SHP77 (cell line): ENCODE results near the gene THRB.
"Not testable (repeated sequence)": the region's sequence is repeated elsewhere in the genome, so short reads cannot be mapped to it uniquely, and the experiment has no call there.

Source experiments
- DNase-seq, 2 experiments: peaks; one replicate each; lab custom pipeline; 2025; lab: John Stamatoyannopoulos, UW

Gene THRB

DNA sequence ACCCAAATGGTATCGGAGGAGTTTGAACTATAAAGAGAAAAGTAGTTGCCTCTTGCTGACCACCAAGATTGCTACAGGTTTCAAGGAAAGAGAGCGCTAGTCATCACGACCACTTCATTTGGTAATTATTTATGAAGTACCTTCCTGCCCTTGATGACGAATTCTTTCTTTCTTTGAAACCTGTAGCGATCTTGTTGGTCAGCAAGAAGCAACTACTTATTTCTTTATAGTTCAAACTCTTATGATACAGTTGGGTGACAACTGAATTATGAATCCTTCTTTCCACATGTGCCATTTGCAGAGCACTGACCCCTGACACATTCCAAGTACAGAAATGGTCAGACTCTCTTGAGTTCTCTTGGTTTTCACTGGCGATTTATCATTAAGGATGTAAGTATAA lies 46.8 kb downstream of the THRB start:
- DNase-seq, result no peak

DNA sequence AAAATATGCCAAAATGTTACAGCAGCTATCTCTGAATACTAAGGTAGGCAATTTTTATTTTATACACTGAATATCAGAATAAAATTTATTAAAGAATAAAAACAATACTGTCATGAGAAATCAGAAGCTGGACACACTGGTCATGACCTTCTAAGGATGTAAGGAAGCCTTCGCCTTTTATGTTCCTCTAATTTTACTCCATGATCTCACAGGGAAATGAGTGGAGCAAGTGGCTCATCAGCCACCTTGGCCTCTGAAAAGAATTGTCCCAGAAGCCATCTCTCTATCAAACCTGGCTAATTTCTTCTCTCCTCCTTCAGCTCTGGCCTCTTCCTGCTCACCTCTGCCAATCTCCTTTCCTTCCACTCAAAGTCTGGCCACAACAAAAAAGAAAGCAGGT lies 48.6 kb downstream of the THRB start:
- DNase-seq, result no peak

GRCh38 chr3:24443476-24443875 lies 51.2 kb downstream of the THRB start:
- DNase-seq, result no peak

DNA sequence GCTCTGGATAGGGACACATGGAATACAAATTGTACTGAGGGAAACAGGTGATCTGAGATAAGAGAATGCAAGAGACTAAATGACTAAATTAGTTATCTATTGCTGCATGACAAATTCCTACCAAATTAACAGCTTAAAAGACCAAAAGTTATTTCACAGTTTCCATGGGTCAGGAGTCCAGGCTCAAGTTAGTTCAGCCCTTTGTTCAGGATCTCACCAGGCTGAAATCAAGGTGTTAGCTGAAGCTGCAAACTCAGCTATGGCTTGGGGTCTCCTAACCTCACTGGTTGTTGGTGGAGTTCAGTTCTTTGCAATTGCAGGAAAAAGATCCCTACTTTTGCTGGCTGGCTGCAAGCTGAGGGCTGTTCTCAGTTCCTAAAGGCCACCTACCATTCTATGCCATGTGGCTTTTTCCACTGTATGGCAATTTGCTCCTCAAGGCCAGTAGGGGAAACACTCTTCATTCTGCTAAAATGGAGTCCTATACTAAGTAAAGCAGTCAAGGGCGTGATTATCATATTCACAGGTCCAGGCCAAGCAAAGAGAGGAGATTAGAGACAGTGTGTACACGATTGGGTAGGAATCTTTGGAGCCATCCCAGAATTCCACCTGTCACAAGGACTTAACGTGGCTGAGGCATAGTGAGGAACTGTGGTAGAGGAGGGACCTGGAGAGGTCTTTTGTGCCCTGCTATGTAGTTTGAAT lies 53.7 kb downstream of the THRB start:
- no peak for DNase-seq

- DNase-seq, result no peak
Observed at GRCh38 chr3:24439021-24439420, 55.6 kb downstream of the THRB start.

DNA sequence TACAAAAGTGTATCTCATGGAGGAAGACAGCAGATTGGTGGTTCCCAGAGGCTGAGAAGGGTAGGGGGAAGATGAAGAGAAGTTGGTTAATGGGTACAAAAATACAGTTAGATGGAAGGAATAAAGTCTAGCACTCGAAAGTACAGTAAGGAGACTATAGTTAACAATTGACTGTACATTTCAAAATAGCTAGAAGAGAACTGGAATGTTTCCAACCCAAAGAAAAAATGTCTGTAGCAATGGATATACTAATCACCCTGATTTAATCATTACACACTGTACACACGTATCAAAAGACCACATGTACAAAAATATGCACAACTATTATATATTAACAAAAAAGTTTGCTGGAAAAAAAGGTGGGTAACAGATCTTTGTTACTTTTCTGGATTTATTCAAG lies 57.3 kb downstream of the THRB start:
- no peak for DNase-seq

DNA sequence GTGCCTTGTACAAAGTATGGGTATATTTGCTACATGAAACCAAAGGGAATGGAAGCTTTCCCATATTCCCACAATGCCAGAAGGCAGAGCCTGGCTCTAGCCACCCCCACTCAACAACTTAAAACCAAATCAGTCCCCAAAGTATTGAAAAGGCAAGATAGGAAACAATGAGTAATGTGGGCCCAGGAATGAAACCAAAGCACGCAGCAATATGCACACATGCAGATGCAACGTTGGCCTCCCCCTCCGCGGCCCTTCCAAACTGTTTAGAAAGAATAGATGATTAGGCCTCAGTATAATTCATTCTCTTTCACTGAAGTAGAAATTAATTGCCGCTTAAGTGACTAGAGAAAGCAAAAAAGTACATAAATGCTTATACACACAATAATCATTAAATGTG lies 59.1 kb downstream of the THRB start:
- DNase-seq, result no peak

- no peak for DNase-seq
Observed at GRCh38 chr3:24434651-24435050, 60.0 kb downstream of the THRB start.

DNA sequence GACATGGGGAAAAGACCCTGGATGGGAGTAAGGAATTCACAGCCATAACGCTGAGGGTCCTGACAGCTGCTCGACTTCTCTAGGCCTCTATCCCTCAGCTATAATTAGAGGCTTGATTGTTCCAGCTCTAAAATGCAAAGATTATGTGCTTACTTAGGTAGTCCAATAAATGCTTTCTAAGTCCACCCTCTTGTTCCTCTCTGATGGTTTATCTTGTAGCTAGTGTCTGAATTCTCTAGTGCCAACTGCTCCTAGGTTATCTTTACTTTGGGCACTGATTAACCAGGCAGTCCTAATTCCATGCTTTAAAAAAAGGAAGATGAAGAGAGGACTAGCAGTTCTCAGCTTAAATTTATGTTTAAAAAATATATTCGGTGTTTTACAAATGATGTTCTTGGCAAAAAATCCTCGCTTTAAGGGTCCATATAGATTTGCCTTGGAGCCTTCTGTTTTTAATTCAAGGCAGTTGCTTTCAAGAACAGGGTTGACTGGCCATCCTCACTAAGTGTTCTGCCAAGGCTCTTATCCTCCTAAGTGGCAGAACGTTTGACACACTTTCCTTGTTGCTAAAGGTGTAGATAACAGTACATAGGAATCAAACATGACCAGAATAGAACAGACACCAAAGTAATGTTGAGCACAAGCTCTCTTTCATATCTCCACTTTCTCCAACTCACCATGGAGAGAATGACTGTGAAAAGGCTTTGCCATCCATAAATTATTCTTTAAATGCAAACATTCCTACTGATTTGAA lies 60.6 kb downstream of the THRB start:
- no peak for DNase-seq

DNA sequence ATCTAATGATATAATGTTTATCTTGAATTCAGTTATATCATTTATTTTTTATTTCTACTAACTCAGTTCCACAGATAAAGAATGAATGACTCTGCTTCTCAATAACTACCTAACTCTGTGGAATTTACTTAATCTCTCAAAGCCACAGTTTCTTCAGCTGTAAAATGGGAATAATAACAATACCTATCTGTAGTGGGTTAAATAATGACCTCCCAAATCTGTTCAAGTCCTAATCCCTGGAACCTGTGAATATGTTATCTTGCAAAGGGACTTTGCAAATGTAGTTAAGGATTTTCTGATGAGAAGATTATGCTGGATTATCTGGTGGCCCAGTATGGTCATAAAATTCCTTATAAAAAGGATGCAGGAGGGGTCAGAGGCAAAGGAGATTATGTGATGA lies 61.7 kb downstream of the THRB start:
- DNase-seq, result no peak

DNA sequence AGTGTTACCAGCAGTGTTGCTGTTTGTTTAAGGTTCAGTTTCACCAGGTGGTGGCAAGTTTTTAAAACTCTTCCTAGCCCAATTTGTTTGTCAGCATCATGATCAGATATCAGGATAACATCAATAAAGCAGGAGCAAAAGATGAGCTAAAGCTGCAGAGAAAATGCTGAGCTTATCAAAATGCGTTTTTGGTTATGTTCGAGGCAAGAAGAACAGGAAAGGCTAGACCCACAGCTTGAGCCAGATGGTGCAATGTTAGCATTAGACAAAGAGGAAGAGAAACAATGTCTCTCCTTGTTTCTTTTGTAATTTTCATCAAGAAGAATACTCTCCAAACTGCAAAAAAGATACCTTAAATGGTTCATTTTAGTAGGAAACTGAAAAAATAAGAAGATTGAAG lies 66.2 kb downstream of the THRB start:
- no peak for DNase-seq

DNA sequence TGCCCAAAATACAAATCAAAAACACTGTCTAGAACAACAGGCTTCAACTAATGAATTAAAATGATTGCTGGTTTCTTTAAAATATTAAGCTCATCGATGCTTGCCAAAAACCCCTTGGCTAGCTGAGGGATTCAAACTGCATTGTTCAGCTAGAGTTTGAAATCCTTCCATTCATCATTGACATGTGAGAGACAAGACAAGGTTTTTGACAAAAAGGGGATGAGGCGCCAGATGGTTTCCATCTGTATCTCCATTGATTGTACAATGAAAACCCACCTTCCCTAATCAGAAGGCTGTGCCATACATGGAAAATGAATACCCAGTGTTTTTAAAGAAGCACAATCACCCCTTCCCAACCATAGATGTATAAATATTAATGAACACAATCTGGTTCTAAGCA lies 67.8 kb downstream of the THRB start:
- no peak for DNase-seq

DNA sequence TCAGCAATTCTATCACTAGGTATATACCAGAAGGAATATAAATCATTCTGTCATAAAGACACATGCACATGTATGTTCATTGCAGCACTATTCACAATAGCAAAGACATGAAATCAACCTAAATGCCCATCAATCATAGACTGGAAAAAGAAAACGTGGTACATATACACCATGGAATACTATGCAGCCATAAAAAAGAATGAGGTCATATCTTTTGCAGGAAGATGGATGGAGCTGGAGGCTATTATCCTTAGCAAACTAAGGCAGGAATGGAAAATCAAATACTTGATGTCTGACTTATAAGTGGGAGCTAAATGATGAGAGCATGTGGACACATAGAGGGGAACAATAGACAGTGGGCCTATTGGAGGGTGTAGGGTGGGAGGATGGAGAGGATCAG lies 73.8 kb downstream of the THRB start:
- DNase-seq, result not testable (repeated sequence)

GRCh38 chr3:24420224-24420623 lies 74.4 kb downstream of the THRB start:
- no peak for DNase-seq

DNA sequence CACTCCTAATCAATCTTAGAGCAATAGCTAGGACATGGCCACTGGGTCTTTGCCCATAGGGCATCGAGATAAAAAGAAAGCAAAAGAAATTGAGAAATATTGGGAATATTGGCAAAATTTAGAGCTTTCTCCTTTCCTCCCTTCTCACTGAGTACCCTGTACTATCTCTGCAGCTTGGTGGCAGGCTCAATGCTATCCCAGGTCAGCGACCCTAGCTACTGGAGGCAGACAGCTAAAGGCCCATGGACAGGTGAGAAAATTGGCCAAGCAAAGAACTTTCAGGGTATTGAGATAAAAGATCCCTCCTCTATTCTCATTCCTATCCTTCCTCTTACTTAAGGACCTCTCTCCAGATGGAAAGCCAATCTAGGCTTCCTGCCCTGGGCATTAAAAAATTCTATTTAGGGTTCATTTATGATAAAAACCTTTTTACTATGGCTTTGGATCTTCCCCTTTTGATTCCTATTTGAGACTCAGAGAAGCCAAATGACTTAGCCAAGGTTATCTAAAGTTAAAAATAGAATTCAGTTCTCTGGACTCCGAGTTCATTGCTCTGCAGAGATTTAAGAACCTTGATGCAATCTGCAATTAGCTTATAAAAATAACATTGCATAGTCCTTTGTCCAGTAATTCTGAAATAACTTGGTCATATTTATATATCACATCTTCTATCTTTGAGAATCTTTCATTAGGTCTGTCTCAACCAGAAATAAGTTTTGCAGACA lies 75.4 kb downstream of the THRB start:
- DNase-seq, result no peak

DNA sequence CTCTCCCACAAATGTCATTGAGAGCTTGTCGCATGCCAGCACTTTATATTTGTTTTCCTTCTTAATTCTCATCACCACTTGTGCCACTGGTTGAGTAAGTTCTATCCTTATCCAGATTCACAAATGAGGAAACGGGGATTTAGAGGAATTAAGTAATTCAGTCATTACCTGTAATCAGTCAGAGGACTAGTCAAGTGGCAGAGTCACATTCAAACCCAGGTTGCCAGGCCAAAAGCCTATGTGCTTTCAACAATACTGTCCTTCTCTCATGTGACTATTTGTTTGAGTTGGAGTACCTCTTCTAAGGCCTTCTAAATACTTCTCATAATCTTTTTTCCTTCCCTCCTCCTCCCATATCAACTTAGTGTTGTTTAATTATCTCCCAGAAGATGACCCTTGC lies 76.9 kb downstream of the THRB start:
- DNase-seq, result no peak

DNA sequence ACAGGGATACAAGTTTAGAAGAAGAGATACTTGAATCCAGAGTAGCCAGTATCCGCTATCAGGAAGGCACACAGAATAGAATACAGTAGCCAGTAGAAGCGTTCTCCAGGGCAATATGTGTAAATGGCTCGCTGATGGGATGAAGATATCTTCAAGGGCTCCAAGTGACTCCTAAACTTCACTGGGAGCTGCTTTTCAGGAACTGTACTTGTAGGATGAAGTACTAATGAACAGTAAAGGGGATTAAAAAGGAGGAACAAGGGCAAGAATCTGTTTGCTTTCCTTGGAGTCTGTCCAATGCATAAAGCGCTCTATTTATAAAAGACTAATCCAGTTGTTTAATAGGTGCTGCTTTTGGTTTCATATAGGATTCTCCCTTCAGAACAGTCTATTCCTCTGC lies 78.4 kb downstream of the THRB start:
- DNase-seq, result no peak

DNA sequence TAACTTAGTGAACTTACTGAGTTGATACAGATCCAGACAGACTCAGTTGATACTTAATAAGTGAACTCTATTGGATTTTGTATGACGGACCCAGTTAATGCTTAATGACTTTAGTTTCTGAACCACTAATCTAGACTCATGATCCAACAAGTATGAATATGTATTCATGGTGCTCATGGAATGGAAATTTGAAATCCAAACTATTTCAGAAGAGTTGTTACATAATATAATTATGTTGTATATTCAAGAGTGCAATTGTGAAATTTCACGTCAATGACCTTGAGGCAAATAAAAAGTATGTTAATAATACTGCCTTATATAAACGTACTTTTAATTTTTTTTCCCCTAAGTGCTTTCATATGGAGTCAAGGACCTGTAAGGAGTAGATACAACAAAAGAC lies 78.8 kb downstream of the THRB start:
- DNase-seq, result no peak

- not testable (repeated sequence) for DNase-seq
Observed at GRCh38 chr3:24413662-24414061, 81.0 kb downstream of the THRB start.

- DNase-seq, result no peak
Observed at GRCh38 chr3:24410860-24411259, 83.8 kb downstream of the THRB start.

GRCh38 chr3:24407980-24408680 lies 86.5 kb downstream of the THRB start:
- DNase-seq, result no peak

DNA sequence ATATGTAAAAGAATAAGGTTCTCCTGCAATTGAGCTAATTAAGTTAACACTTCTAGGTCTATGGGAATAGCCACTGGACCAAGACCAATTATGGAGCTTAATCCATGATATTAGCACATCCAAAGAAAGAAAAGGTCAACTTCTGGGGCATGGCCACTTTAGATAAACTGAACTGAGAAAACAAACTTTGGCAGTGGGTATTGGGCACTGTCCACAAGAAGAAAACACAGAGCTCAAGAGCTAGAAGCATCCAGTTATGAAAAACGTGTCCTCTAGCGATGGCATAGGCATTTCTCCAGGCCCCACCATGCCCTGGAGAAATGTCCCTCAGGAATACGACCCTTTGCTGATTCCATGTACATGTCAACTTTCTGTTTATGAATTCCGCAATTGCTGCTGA lies 87.8 kb downstream of the THRB start:
- DNase-seq, result no peak

DNA sequence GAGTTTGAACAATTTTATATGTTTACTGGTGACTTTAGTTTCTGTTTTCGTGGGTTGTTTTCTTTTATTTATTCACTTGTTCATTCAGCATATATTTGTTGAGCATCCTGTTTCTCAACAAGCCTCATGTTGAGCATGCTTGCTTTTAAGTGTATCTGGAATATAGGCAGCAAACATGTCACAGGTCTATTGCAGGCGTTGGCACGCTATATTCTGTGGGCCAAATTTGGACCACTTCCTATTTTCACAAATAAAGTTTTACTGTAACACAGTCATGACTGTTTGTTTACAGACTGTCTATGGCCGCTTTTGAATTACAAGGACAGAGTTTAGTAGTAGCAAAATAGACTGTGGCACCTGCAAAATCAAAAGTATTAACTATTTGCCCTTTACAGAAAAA lies 89.6 kb downstream of the THRB start:
- DNase-seq, result no peak
